OCI-LY7 (cell line): Measurements from ENCODE around the gene BMPR2.

ENCODE experiments used
- EZH2phosphoT487 ChIP-seq: fragments of 200-600 bp; sonication (generic); IDR thresholded peaks from 2 replicates; pipeline ENCODE4 v1.6.1; 2018; ENCODE audit warnings: low read depth, borderline replicate concordance, mild to moderate bottlenecking, mixed run types, antibody characterized with exemption, low read length, moderate library complexity, mixed read lengths
- TF ChIP-seq, protein P1 (sequence below): fragments of 200-600 bp; sonication (generic); conservative IDR thresholded peaks from 2 replicates; pipeline ENCODE4 v1.5.1; 2014; ENCODE audit warnings: mild to moderate bottlenecking, antibody characterized with exemption, low read length, moderate library complexity, mixed read lengths

DNA sequence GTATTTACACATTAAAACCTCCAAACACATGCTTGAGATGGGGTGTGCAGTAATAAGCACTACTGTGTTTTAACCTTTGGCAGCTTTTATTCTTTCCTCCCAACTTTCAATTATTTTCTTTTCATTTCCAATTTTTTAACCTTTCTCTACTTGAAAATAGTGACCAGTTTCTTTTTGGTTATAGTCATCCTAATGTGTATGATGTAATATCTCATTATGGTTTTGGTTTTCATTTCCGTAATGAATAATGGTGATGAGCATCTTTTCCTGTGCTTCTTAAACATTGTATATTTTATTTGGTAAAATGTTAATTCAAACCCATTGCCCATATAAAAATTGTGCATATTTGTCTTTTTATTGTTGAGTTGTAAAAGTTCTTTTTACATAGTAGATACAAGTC lies 103.5 kb downstream of the BMPR2 start:
- TF ChIP-seq, protein P1, sequence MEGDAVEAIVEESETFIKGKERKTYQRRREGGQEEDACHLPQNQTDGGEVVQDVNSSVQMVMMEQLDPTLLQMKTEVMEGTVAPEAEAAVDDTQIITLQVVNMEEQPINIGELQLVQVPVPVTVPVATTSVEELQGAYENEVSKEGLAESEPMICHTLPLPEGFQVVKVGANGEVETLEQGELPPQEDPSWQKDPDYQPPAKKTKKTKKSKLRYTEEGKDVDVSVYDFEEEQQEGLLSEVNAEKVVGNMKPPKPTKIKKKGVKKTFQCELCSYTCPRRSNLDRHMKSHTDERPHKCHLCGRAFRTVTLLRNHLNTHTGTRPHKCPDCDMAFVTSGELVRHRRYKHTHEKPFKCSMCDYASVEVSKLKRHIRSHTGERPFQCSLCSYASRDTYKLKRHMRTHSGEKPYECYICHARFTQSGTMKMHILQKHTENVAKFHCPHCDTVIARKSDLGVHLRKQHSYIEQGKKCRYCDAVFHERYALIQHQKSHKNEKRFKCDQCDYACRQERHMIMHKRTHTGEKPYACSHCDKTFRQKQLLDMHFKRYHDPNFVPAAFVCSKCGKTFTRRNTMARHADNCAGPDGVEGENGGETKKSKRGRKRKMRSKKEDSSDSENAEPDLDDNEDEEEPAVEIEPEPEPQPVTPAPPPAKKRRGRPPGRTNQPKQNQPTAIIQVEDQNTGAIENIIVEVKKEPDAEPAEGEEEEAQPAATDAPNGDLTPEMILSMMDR: no peak
- no peak for TF ChIP-seq EZH2phosphoT487
